ENCODE results near the gene GFRA4.

Gene GFRA4

GRCh38 chr20:3663031-3663701 is at the start of gene GFRA4:
GFRA4 (minus strand) TSS chr20:3663399; CDS start chr20:3663399, 0 bp downstream.
- DNase-seq (ENCODE audit: low spot score): no peak

GRCh38 chr20:3712279-3712873 is 49.2 kb upstream of the GFRA4 start, which contains the start of gene SIGLEC1:
SIGLEC1 (minus strand) TSS chr20:3712600; CDS start chr20:3707128, 5,472 bp downstream.
- no peak for DNase-seq (ENCODE audit: low spot score)

- no peak for DNase-seq (ENCODE audit: low spot score)
Observed at GRCh38 chr20:3711484-3711941, 48.3 kb upstream of the GFRA4 start.

GRCh38 chr20:3710703-3711483 is 47.7 kb upstream of the GFRA4 start:
- peak; percentile 87 for DNase-seq (ENCODE audit: low spot score)

GRCh38 chr20:3710011-3710466 is 46.8 kb upstream of the GFRA4 start:
- no peak for DNase-seq (ENCODE audit: low spot score)

GRCh38 chr20:3707508-3707899 is 44.3 kb upstream of the GFRA4 start:
- DNase-seq (ENCODE audit: low spot score): no peak

GRCh38 chr20:3706774-3707507 is 43.7 kb upstream of the GFRA4 start:
- no peak for DNase-seq (ENCODE audit: low spot score)

GRCh38 chr20:3705970-3706739 is 43.0 kb upstream of the GFRA4 start:
- no peak for DNase-seq (ENCODE audit: low spot score)

- no peak for DNase-seq (ENCODE audit: low spot score)
Observed at GRCh38 chr20:3705491-3705969, 42.3 kb upstream of the GFRA4 start.

- DNase-seq (ENCODE audit: low spot score): no peak
Observed at GRCh38 chr20:3704087-3704486, 40.9 kb upstream of the GFRA4 start.

- DNase-seq (ENCODE audit: low spot score): no peak
Observed at GRCh38 chr20:3702611-3703391, 39.6 kb upstream of the GFRA4 start.

- no peak for DNase-seq (ENCODE audit: low spot score)
Observed at GRCh38 chr20:3701061-3701998, 38.1 kb upstream of the GFRA4 start.

- DNase-seq (ENCODE audit: low spot score): no peak
Observed at GRCh38 chr20:3699037-3699436, 35.8 kb upstream of the GFRA4 start.

GRCh38 chr20:3698591-3699001 is 35.4 kb upstream of the GFRA4 start:
- DNase-seq (ENCODE audit: low spot score): no peak

- no peak for DNase-seq (ENCODE audit: low spot score)
Observed at GRCh38 chr20:3697588-3698305, 34.5 kb upstream of the GFRA4 start.

- DNase-seq (ENCODE audit: low spot score): no peak
Observed at GRCh38 chr20:3696745-3697587, 33.8 kb upstream of the GFRA4 start.

GRCh38 chr20:3696200-3696599 is 33.0 kb upstream of the GFRA4 start:
- DNase-seq (ENCODE audit: low spot score): no peak

- DNase-seq (ENCODE audit: low spot score): no peak
Observed at GRCh38 chr20:3694864-3695263, 31.7 kb upstream of the GFRA4 start.

All from germinal center (tissue), 1 donor.